GM18505 (cell line): Measurements from ENCODE around the gene FAAP100.
"Not testable (repeated sequence)": the region's sequence is repeated elsewhere in the genome, so short reads cannot be mapped to it uniquely, and the experiment has no call there.

Experiments
- ATAC-seq: cut with Tn5 transposase; IDR thresholded peaks from one replicate; pipeline ENCODE4 v1.9.1; 2021; ENCODE audit not compliant: unreplicated experiment
- POLR2A ChIP-seq: IDR thresholded peaks from 4 replicates; pipeline ENCODE4 v1.6.1; 2011; ENCODE audit warnings: borderline replicate concordance; ENCODE audit not compliant: insufficient read depth, insufficient read length; ENCODE audit errors: extremely low read depth

Gene FAAP100

GRCh38 chr17:81535480-81536298 is 16.5 kb downstream of the FAAP100 start:
- ATAC-seq, result no peak
- TF ChIP-seq POLR2A, result no peak

DNA sequence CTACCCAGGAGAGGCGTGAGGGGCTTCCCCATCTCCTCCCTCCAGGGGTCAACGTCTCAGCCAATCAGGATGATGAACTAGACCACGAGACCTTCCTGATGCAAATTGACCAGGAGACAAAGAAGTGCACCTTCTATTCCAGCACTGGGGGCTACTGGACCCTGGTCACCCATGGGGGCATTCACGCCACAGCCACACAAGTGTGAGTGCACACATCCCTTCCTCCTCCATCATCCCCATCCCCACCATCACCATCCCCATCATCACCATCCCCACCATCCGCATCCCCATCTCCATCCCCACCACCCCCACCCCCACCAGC is 17.2 kb downstream of the FAAP100 start:
- ATAC-seq, result no peak
- no peak for TF ChIP-seq POLR2A

DNA sequence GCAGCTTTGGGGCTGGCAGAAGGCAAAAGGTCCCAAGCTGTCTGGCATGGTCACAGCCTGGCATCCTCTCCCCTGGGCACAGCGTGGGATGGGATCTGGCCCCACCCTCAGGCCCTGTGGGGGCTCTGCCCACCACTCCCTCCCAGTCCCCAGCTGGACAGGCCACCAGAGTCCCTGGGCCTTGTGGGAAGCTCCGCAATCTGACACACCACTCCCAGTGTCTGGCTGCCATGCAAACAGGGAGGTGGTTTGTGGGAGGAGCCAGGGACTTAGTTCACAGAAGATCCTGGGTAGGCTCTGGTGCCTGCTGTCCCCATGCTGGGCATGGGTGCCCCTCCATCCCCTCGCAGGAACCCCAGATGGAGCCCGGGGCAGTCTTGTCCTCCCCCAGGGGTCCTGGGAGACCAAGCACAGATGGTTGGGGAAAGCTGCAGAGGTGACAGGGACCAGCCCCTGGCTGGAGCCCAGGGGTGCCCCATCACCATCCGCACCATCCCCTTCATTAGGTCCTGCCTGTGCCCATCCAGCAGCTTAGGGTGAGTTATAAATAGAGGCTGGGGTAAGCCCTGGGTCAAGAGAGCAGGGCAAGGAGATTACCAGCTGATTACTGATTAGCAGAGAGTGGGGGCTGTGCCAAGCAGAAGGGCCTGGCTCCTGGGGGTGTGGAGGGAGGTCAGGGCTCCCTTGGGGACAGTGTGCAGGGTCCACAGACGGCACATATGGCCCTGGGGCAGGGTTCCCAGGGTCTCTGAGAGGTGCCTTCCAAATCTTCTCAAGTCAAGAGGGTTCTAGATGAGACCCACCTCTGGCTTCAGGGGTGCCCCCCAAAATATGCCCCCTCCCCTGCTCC is 17.8 kb downstream of the FAAP100 start:
- ATAC-seq, result no peak
- no peak for TF ChIP-seq POLR2A

GRCh38 chr17:81533339-81534141 is 18.6 kb downstream of the FAAP100 start:
- no peak for ATAC-seq
- no peak for TF ChIP-seq POLR2A

GRCh38 chr17:81532490-81533287 is 19.5 kb downstream of the FAAP100 start:
- ATAC-seq, result no peak
- no peak for TF ChIP-seq POLR2A

DNA sequence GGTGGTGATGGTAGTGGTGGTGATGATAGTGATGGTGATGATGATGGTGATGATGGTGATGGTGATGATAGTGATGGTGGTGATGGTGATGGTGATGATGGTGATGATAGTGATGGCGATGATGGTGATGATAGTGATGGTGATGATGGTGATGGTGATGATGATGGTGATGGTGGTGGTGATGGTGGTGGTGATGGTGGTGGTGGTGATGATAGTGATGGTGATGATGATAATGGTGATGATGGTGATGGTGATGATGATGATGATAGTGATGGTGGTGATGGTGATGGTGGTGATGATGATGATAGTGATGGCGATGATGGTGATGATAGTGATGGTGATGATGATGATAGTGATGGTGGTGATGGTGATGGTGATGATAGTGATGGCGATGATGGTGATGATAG is 20.2 kb downstream of the FAAP100 start:
- ATAC-seq, result not testable (repeated sequence)

DNA sequence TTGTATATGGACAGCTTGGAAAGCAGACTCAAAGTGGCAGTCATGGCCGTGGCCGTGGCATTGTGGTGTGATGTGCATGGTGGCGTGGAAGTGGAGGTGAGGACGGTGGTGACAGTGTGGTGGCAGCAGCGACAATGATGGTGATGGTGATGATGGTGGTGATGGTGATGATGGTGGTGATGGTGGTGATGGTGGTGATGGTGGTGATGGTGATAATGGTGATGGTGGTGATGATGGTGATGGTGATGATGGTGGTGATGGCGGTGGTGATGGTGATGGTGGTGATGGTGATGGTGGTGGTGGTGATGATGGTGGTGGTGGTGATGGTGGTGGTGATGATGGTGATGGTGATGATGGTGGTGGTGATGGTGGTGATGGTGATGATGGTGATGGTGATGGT is 21.1 kb downstream of the FAAP100 start:
- ATAC-seq, result not testable (repeated sequence)

DNA sequence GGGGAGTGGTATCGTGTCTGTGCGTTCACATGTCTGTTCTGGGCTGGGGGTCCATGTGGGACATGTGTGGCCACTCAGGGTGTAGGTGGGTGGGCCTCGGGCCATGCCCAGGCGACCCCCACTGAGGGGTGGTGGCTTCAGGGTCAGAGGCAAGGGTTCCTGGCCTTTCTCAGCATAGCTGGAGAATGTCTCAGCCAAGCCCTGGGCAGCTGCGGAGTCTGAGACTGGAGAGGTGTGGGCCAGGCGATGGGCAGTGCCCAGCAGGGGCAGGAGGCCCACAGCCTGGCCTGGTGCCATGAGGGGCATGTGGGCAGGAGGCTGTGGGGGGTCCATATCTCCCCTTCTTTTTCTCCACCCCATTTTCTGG is 22.7 kb downstream of the FAAP100 start:
- no peak for TF ChIP-seq POLR2A
- ATAC-seq, result no peak

GRCh38 chr17:81528651-81529436 is 23.3 kb downstream of the FAAP100 start:
- TF ChIP-seq POLR2A, result no peak

GRCh38 chr17:81528384-81528650 is 23.8 kb downstream of the FAAP100 start:
- TF ChIP-seq POLR2A, result no peak
- ATAC-seq, result no peak

More at GRCh38 chr17:81528651-81529436, 23.3 kb downstream of the FAAP100 start:
- no peak for ATAC-seq

DNA sequence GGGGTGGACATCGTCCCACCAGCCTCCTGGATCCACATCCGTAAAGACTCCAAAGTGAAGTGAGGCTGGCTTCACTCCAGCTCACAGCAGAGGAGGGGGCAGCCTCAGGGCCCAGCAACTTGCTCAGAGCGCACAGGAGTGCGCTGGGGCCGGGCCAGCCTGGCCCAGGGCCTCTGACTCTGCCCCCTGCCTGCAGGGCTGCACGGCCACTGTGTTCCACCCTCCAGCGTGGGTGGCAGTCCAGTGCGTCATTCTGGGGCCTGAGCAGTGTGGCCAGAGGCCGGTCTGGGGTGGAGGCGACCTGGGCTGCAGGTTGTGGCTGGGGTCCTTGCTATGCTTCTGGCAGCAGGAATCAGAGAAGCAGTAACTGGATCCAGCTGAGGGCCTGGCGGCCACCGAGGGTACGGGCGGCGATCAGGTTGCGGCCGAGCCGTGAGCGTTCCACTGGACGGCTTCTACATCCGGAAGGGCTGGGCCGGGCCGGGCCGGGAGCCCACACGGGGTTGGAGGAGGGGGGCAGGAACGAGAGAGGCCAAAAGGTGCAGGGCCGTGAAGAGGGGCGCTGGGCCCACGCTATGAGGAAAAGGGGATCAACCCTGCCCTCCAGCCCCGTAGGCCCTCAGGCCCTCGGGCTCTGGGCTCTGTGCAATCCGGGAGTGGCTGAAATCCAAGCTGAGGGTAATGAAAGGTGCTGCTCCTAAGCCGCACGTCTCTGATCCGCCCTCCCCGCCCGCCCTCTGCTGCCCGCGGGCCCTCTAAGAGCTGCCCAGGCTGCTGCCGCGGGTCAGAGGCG is 24.4 kb downstream of the FAAP100 start, which contains the start of gene FSCN2:
Gene FSCN2 (plus strand): TSS at position 787 of the 793 bp plus-strand sequence. CDS start 155 bp downstream, outside the sequence.
- TF ChIP-seq POLR2A, result no peak
- ATAC-seq, result no peak
